Measurements from ENCODE around the gene GALK2.
"Not testable (repeated sequence)": the region's sequence is repeated elsewhere in the genome, so short reads cannot be mapped to it uniquely, and the experiment has no call there.

Gene GALK2

GRCh38 chr15:49225572-49226281 is 55.7 kb downstream of the GALK2 start:
- no peak for DNase-seq

GRCh38 chr15:49227602-49228001 is 57.6 kb downstream of the GALK2 start:
- no peak for DNase-seq

GRCh38 chr15:49229922-49230321 is 59.9 kb downstream of the GALK2 start:
- DNase-seq, result no peak

GRCh38 chr15:49232236-49232806 is 62.3 kb downstream of the GALK2 start:
- no peak for DNase-seq

- peak; percentile 37 for DNase-seq
These were observed 65.5 kb downstream of the GALK2 start for GRCh38 chr15:49235446-49236124.

GRCh38 chr15:49236869-49237268 is 66.8 kb downstream of the GALK2 start:
- no peak for DNase-seq

GRCh38 chr15:49238342-49238741 is 68.3 kb downstream of the GALK2 start:
- no peak for DNase-seq

GRCh38 chr15:49239105-49239504 is 69.1 kb downstream of the GALK2 start:
- no peak for DNase-seq

- DNase-seq, result no peak
These were observed 72.8 kb downstream of the GALK2 start for GRCh38 chr15:49242820-49243219.

GRCh38 chr15:49247556-49248110 is 77.6 kb downstream of the GALK2 start:
- no peak for DNase-seq

- no peak for DNase-seq
These were observed 78.2 kb downstream of the GALK2 start for GRCh38 chr15:49248291-49248690.

- no peak for DNase-seq
These were observed 86.1 kb downstream of the GALK2 start for GRCh38 chr15:49255966-49256759.

- not testable (repeated sequence) for DNase-seq
These were observed 95.1 kb downstream of the GALK2 start for GRCh38 chr15:49265117-49265516.

GRCh38 chr15:49265911-49266310 is 95.9 kb downstream of the GALK2 start:
- no peak for DNase-seq

GRCh38 chr15:49270541-49271421 is 100.7 kb downstream of the GALK2 start:
- DNase-seq, result no peak

- DNase-seq, result no peak
These were observed 103.8 kb downstream of the GALK2 start for GRCh38 chr15:49273734-49274318.

- DNase-seq, result no peak
These were observed 108.7 kb downstream of the GALK2 start for GRCh38 chr15:49278751-49279150.

- DNase-seq, result no peak
These were observed 109.7 kb downstream of the GALK2 start for GRCh38 chr15:49279521-49280456.

GRCh38 chr15:49282366-49282765 is 112.3 kb downstream of the GALK2 start:
- DNase-seq, result no peak

- no peak for DNase-seq
These were observed 116.8 kb downstream of the GALK2 start for GRCh38 chr15:49286649-49287404.

Measured in activated CD4-positive, alpha-beta T cell treated with anti-CD3 and anti-CD28 coated beads, Interleukin-2, amount 50 U/mL, for 1 hour (primary cell).